HG03280 (cell line): ENCODE measurements around the gene PHACTR1.

ENCODE experiments used
- ATAC-seq: cut with Tn5 transposase; IDR thresholded peaks from one replicate; pipeline ENCODE4 v1.9.1; 2021; ENCODE audit warnings: mild to moderate bottlenecking, moderate library complexity; ENCODE audit not compliant: unreplicated experiment

Gene PHACTR1

GRCh38 chr6:12800120-12800519 lies 83.6 kb downstream of the PHACTR1 start:
- no peak for ATAC-seq

DNA sequence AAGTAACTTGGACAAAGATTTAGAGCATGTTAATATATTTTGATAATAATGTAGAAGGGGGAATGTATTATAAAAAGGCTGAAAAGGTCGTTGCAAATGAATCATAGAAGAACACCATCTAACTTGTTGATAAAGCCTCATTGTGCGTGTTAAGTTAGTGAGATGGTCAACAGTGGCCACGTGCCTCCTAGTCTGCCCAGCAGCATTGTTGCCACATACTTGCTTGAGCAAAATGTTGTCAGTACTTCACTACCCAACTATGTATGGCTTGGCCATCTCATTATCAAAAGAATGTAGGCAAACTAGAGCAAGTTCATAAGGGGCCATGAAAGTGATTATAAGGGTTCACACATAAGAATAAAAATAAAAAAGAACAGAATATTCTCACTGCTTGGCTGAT lies 84.6 kb downstream of the PHACTR1 start:
- ATAC-seq = no peak

DNA sequence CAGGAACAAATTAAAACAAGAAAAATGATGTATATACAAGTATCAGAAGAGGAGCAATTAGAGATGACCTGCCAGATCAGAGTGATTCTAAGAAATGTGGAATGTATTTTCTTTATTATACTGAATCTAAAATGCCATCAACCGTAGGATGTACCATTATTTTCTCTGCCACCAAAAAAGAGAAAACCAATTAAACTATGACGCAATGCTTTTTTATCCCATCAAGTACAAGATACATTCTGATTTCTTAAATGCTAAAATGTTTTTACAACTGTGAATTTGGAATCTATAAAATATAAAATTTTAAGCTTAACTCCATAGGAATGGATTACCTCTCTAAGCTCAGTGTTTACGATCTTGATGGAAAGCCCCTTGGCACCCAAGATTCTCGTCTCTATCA lies 85.9 kb downstream of the PHACTR1 start:
- ATAC-seq = no peak

DNA sequence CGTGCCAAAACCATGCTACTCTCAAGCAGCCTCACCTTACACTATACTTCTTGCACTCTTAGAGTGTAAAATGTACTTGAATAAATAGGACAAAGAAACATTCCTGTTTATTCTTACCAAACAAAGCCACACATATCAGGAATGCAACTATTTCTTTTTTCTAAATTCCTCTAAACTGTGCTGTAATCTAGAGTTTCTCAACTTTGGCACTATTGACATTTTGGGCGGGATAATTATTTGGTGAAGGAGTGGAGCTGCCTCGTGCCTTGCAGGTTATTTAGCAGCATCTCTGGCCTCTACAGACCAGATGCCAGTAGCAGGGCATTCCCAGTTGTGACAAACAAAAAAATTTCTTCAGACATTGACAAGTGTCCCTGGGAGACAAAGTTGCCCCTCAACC lies 86.9 kb downstream of the PHACTR1 start:
- ATAC-seq = no peak

DNA sequence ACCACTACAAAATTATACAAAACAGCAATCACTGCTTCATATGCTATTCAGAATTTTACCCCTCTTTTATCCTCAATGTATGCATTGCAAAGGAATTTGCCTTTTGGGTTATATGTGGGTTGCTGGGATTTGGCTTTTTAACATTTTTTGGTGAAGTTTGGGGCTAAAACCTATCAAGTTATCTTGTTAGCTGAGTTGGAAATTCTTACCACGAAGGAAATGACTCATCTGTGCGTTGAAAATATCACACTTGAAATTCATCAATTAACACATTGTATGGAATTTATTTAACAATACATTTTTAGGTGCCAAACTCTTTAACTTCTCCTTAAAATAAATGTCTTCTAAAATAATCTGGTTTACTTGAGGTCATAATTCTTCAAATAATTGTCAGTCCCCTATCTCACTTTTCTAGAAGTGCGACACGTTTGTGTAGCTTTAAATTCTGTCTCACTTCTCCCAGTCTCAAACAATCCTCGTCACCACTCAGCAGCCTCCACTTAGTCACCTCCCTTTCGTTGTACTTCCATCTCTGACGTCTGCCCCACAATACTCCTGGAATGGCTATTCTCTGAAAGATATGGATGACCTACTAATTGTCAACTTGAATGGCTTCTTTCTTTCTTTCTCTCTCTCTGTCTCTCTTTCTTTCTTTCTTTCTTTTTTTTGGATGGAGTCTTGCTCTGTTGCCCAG lies 88.5 kb downstream of the PHACTR1 start:
- ATAC-seq = no peak

DNA sequence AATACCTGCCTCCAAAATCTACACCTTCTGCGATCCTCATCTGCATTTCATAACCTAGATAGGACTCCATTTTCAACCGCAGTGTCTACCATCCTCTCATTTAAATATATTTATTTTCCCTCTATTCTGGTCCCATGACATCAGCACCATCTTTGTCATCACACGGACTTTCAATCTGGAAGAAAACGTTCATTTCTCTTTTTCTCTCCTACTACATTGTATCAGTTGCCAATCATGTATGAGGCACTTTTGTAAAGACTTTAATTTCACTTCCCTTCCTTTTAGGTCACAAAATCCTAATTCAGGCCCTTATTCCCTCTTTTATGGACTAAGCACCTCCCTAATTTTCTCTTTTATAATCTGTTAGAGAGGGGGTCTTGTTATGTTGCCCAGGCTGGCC lies 89.6 kb downstream of the PHACTR1 start:
- no peak for ATAC-seq

DNA sequence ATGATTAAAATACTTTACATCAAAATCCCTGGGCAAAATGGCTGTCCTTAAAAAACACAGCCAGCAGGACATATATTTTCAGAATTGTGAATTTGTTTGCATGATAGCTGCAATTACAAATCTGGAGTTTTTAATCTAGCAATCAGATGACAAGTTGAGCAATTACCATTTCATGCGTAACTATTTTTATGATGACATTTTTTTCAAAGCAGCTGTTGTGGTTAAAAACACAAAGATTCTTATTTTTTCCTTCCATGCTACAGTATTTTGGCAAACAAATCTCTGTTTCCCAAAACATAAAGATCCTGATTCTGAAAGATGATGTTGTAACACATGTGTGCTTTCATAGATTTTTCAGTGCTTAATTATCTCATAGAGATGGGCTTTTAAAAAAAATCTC lies 90.2 kb downstream of the PHACTR1 start:
- no peak for ATAC-seq

GRCh38 chr6:12811519-12811918 lies 95.0 kb downstream of the PHACTR1 start:
- ATAC-seq = no peak

GRCh38 chr6:12813321-12813720 lies 96.8 kb downstream of the PHACTR1 start:
- no peak for ATAC-seq

GRCh38 chr6:12814015-12814414 lies 97.4 kb downstream of the PHACTR1 start:
- ATAC-seq = no peak

GRCh38 chr6:12815089-12815488 lies 98.5 kb downstream of the PHACTR1 start:
- no peak for ATAC-seq

- no peak for ATAC-seq
Measured at GRCh38 chr6:12815884-12816600, 99.5 kb downstream of the PHACTR1 start.

DNA sequence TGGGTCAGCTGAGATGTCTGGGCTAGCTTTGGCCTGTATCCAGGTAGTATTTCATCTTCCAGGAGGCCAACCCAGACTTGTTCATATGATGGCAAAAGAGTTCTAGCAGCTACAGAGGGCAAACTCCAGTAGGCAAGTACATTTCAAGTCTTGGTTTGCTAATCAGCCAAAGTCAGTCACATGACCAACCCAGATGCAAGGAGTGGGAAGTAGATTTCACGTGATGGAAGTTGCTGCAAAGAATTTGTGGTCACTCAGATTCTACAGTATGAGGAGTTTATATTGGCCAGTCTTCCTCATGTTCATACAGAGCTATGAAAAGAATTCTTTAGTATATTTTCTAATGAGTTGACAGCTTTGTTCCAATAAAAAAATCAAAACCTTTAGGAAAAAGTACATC lies 101.8 kb downstream of the PHACTR1 start:
- no peak for ATAC-seq

DNA sequence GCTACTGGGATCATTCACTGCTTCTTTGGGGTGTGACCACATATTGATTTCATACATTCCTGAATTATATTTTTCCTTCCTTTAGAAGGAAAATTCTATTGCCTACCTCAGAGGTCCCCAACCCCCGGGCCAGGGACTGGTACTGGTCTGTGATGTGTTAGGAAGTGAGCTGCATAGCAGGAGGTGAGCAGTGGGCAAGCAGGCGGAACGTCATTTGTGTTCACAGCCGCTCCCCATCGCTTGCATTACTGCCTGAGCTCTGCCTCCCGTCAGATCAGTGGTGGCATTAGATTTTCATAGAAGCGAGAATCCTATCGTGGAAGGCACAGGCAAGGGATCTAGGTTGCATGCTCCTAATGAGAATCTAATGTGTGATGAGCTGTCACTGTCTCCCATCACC lies 107.3 kb downstream of the PHACTR1 start:
- ATAC-seq = no peak

DNA sequence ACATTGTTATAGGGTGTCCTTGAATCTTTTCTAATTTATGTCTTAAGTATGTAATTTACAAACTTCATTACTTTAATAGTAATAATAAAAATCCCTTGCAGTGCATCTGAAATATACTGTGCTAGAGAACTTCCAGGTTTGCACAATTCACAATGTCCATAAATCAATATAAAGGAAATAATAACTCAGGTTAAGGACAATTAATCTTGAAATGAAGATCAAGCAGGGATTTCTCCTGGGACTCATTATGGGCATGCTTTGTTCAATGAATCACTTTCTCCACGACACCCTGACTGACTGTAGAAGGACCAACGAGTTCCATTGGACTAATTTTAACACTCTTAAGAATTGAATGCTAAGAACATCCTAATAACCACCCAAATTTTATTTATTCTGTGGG lies 110.0 kb downstream of the PHACTR1 start:
- ATAC-seq = no peak

GRCh38 chr6:12827921-12828320 lies 111.4 kb downstream of the PHACTR1 start:
- ATAC-seq = no peak

DNA sequence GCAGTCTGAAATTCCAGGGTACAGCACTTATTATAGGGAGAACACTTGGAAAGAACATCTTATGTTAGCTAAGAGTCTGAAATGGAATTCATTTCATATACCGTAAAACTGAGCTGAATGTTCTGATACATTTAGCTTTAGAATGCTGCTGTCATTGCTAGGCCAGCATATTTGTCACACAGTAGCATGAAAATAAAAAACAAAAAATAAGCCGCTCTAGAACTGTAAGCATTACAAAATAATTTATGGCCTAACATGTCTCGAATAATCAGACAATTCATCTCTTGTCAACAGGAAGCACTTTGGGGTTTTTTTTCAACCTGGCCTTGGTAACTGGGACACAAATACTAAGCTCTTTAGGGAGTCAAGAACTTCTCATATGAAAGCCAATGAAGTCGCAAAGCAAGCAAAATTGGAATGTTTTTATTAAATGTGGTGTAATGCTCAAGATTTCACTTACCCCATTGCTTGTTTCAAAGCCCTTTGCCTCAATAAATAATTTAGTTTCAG lies 115.7 kb downstream of the PHACTR1 start:
- ATAC-seq = no peak

- ATAC-seq = no peak
Measured at GRCh38 chr6:12836009-12836408, 119.4 kb downstream of the PHACTR1 start.

DNA sequence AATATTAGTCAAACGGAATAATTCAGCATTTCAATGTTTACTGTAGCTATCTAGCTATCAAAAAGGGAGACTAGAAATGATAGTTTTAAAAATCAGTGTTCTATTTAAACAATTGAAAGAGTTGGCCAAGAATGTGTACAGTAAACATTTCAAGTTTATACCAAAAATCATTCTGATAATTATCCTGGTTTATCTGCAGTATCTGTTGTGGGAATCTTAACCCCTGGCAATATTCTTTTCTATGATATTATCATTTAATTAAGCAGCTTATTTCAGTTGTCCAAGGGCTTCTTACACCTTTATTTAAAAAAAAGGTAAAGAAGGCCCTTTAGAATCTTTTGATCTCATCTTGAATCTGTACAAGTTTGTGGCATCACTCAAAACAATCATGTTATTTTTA lies 125.1 kb downstream of the PHACTR1 start:
- no peak for ATAC-seq

GRCh38 chr6:12842114-12842513 lies 125.5 kb downstream of the PHACTR1 start:
- ATAC-seq = no peak

GRCh38 chr6:12842658-12843057 lies 126.1 kb downstream of the PHACTR1 start:
- no peak for ATAC-seq
